ENCODE data around the gene USP13. TPM values are rescaled to one million over a fixed set of nuclear protein-coding genes. Genes with fewer than 3 reads are reported as not detected.

USP13 gene
- total and polyA plus RNA-seq, 2 donors (not counting 3 experiments of a cell fraction or from before 2014, with no cell fraction given) = 5.8 to 24.0 TPM

DNA sequence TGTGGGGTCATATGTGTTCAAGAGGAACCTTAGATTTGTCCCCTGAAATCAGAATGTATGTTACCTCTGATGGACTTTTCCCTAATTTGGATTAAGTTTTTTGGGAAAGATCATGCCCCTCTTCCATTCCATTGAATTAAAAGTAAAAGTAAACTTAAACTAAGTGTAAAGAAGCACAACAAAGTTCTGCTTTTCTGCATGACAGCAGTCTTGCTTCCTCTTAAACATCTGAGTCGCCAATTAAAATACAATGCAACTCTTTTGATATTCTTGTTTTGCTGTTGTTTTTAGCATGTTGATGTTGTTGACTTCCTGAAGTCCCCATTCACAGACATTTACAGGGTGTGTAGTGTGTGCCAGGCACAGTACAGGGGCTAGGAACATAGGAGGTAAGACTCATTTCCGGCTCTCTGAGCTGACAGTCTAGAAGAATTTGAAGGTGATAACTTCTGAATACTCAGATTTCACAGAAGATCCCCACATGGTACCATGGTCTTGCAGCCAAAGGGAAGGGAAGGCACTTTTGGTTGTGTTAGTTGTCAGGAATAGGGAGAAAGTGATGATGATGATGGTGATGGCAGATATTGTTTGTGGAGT, 45.0 kb downstream of the USP13 start:
- Histone ChIP-seq H3K9me3 (replicated peaks; ENCODE audit: control insufficient read depth, insufficient read depth, low read length) (no peaks in the 10 kb centered on the region), H3K27me3 (ENCODE audit: control insufficient read depth in 2 of 2, insufficient read depth in 2 of 2, low read length in 2 of 2) (no peaks in the 10 kb centered on the region), H3K9me1 (replicated peaks; ENCODE audit: control insufficient read depth, extremely low read depth, insufficient read depth, low read length) (no peaks in the 10 kb centered on the region), H2AFZ (ENCODE audit: low read depth, low read length) (no peak overlapping the region), H3K79me2 (ENCODE audit: control insufficient read depth, insufficient read depth, low read length) (no peaks in the 10 kb centered on the region), H3K9ac (replicated peaks; ENCODE audit: extremely low read depth, insufficient read depth, low read length) (no peak overlapping the region), H3K4me1 (ENCODE audit: control insufficient read depth, extremely low read depth, insufficient read depth, low read length) (no peaks in the 10 kb centered on the region), H3K4me3 (replicated peaks in 1 of 3; ENCODE audit: insufficient read depth in 1 of 3, low read depth in 1 of 3, low read length in 3 of 3) (no peak overlapping the region), H3K4me2 (ENCODE audit: insufficient read depth, low read length) (no peak overlapping the region), H3K36me3 (ENCODE audit: control insufficient read depth in 2 of 2, extremely low read depth in 1 of 2, insufficient read depth in 2 of 2, low read length in 2 of 2) (peaks cover 0 to 4% of the 10 kb centered on the region in 2 experiments), H4K20me1 (replicated peaks; ENCODE audit: control insufficient read depth, extremely low read depth, insufficient read depth, low read length) (no peaks in the 10 kb centered on the region), H3K27ac (ENCODE audit: insufficient read depth, low read depth, low read length) (no peak overlapping the region)
- dilution Hi-C loops (cut with MboI; ENCODE audit: extremely low pct_ligation_motif_present, low sequenced_read_pairs) = no loop called here
- no peak for DNase-seq (ENCODE audit: low read depth, low spot score)
- BruUV-seq (replicated peaks) = no TSS peak
- intact Hi-C loops (cut with micrococcal nuclease) = loop anchor here (2.0 kb wide), 1 partner anchor 15 kb away; no protein-coding TSS in a partner anchor
- TF ChIP-seq MYC (IDR thresholded peaks at IDR 0.05; ENCODE audit: low read depth, low read length) = no peak
- TF ChIP-seq POLR2AphosphoS5 (IDR thresholded peaks at IDR 0.05; ENCODE audit: insufficient read depth, low read depth, low read length) = no peak
- TF ChIP-seq GATA2 (IDR thresholded peaks at IDR 0.05; ENCODE audit: insufficient read depth, insufficient read length, low read depth, low read length) = no peak
- TF ChIP-seq FOS (IDR thresholded peaks at IDR 0.05; ENCODE audit: borderline replicate concordance, insufficient read depth, low read length) = no peak
- no peak for TF ChIP-seq POLR2A (IDR thresholded peaks at IDR 0.05; ENCODE audit: low read depth, low read length)
- TF ChIP-seq EZH2 (IDR thresholded peaks at IDR 0.05; ENCODE audit: borderline replicate concordance, low read depth, low read length, severe bottlenecking) = no peak
- TF ChIP-seq, protein P1, sequence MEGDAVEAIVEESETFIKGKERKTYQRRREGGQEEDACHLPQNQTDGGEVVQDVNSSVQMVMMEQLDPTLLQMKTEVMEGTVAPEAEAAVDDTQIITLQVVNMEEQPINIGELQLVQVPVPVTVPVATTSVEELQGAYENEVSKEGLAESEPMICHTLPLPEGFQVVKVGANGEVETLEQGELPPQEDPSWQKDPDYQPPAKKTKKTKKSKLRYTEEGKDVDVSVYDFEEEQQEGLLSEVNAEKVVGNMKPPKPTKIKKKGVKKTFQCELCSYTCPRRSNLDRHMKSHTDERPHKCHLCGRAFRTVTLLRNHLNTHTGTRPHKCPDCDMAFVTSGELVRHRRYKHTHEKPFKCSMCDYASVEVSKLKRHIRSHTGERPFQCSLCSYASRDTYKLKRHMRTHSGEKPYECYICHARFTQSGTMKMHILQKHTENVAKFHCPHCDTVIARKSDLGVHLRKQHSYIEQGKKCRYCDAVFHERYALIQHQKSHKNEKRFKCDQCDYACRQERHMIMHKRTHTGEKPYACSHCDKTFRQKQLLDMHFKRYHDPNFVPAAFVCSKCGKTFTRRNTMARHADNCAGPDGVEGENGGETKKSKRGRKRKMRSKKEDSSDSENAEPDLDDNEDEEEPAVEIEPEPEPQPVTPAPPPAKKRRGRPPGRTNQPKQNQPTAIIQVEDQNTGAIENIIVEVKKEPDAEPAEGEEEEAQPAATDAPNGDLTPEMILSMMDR (IDR thresholded peaks at IDR 0.05; ENCODE audit: extremely low read depth in 1 of 2, insufficient read depth in 1 of 2, low read depth in 1 of 2, low read length in 2 of 2) = no peak
- TF ChIP-seq, protein P2, sequence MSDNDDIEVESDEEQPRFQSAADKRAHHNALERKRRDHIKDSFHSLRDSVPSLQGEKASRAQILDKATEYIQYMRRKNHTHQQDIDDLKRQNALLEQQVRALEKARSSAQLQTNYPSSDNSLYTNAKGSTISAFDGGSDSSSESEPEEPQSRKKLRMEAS (IDR thresholded peaks at IDR 0.05; ENCODE audit: insufficient read depth, insufficient read length) = no peak
- no peak for TF ChIP-seq JUN (IDR thresholded peaks at IDR 0.05; ENCODE audit: borderline replicate concordance, insufficient read depth, insufficient read length, low read depth)
- ChIA-PET POLR2A (no interaction called here), CTCF (no interaction called here)
- no peak for FAIRE-seq

Measured in endothelial cell of umbilical vein (primary cell).